Nucleus accumbens (tissue), 56 donors: ENCODE results near the gene ITGB8.
A peak's percentile ranks its signal among the peaks of the same experiment; 100 is the strongest.
"Not testable (repeated sequence)": the region's sequence is repeated elsewhere in the genome, so short reads cannot be mapped to it uniquely, and the experiment has no call there.

ENCODE experiments used
- DNase-seq, 56 donors: peaks; one replicate each; lab custom pipeline; 2025; lab: John Stamatoyannopoulos, UW

Gene ITGB8

DNA sequence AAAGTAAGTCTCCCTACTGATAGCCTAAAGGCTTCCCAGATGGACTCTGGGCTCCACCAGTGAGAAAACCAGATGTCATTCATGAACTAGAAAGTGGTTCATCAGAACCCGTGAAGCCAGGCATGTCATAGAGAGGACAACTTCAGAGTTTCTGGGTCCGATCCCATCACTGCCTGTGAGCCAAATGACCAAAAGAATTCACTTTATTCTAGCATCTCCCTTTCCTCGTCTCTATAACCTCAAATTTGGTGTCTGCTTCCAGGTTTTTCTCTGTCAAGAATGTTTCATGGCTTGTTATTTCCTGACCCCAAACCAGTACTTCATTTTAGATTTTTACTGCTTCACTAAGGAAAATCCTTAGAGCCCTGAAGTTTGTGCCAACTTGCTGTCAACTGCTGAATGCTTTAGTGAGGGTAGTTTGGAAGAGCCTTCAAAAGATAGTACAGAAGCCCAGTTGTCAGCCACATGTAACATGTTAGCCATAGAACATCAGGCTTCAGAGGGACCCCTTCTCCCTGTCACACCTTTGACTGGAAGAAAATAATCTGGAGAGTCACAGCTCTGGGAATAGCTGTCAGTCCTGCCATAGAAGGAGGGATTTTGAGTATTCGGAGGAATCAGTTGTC is 34.0 kb downstream of the ITGB8 start:
- no peak for DNase-seq

DNA sequence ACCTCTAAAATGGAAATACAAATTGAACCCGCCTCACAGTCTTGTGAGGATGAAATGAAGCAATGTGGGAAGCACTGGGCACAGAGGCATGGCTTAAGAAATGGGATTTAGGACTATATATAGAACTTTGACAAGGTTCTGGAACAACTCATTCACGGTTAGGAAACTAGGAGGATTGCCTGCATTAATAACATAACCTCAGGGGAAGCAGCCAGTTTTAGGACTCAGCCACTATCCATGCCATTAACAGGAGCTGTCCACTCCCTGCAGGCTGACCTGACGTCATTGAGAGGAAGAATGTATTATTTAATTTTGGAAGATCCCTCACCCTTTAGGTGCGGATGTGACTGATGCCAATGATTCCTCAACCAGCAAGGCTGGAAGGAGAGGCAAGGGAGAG is 34.8 kb downstream of the ITGB8 start:
- DNase-seq = no peak

DNA sequence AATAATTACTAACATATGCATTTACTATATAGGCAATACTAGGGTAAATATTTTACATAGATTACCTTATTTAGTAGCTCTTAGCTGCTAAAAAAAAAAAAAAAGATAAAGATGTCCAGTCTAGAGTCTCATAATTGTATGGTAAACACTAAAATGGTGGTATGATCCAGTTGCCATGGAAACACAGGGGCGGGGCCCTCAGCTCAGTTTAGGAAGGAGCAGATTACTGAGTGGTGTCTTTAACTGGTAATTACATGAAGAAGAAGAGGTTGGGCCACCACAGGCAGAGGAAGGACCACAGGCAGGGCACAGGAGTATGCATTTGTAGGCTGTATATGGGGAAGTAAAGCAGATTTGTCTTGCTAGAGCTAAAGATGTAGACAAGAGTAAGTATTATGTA is 43.7 kb downstream of the ITGB8 start:
- no peak for DNase-seq

DNA sequence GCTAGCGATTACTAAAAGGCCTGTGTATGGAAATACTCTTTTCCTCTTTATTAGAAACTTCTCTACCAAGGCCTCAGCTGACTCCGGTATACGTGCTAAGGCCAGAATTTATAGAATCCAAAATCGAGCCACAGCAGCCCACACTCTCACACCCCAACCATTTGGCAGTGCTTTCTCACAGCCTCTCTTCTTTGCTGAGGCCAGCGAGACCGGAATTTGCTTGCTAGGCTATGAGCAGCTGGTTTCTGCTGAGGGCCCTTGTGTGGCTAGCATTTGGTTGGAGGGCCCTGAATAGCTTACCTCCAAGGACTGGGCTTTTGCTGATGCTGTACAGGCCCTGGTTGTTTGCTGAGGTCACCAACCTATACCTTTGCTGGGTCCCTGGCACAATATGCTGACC is 46.1 kb downstream of the ITGB8 start:
- DNase-seq = no peak

DNA sequence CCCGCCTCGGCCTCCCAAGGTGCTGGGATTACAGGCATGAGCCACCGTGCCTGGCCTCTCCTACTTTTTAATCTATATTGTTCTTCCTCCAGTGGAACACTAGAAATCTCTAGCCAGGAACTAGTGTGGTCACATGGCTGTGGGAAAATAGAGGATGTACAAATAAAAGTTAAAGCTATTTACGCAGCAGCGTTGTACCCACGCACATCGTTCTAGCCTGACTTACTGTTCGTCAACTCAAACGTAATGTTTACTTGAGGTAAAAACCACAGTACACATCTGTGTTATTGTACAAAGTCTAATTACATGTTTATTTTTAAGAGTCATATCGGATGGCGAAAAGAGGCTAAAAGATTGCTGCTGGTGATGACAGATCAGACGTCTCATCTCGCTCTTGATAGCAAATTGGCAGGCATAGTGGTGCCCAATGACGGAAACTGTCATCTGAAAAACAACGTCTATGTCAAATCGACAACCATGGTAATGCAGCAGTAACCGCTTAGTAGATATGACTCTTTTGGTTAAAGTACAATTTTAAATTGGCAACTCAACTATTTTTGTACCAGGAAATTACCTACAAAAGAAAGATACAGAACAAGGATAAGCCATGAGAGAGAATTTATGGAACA is 50.8 kb downstream of the ITGB8 start:
- DNase-seq = no peak

DNA sequence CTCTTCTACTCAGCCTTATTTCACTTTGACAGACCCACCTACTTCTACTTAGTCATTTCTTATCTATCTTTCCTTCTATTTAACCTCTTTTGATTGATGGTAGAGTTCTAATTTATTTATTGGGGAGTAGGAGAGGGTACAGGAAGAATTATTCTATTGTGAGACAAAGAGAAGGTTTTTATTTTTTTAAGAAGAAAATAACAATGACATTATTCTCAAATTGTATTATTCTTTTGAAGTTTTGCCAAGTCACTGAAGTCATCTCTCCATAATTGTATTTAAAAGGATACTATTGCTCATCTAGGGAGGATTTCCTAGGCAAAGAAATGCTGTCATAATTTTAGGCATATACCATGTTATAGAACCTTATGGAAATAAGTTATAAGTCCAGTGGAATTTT is 52.7 kb downstream of the ITGB8 start:
- no peak for DNase-seq

DNA sequence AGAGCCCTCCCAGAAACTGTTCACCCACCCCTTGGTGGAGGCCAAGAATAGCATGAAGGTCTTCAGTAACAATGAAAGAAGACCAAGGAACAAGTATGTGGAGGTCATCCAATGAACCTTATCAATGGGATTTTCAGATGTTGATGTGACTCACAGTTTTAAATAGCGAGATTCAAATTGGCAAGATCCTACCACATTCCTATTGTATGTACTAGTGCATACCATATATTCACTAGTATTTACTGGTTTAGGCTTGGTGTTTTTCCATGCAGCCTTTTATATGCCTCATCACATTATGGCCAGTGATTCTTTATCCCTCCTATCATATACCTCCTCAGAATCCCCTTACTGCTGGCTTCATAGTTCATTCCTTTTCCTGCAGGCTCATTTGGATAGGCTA is 54.4 kb downstream of the ITGB8 start:
- DNase-seq = no peak

DNA sequence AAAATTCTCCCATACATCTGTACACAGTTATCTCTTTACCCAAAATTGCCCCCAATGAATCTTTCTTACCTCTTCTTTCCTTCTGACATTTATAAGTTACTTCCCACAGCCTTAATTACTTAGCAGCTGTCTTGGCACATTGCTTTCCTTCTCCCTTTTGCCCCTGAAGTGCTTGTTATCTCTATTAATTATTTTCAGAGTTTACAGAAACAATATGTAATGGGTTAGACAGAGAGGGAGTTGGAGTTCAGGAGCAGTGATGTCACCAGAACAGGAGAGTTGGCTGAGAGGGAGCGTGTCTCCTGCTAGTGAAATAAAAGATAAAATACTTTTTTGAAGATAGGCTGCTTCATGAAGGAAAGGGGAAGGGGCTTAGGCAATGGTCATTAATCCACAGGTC is 57.4 kb downstream of the ITGB8 start:
- DNase-seq = no peak

DNA sequence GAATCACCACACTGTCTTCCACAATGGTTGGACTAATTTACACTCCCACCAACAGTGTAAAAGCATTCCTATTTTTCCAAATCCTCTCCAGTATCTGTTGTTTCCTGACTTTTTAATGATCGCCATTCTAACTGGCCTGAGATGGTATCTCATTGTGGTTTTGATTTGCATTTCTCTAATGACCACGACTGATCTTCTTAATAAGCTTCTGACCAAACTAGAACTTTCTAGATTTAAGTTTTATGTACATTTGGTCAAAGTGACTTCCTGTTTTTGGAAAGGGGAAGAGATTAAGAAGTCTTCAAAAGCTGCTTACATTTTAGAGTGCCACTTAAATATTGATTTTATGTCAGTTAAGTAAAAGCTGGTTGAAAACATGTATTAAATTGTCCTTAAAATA is 58.5 kb downstream of the ITGB8 start:
- not testable (repeated sequence) for DNase-seq

DNA sequence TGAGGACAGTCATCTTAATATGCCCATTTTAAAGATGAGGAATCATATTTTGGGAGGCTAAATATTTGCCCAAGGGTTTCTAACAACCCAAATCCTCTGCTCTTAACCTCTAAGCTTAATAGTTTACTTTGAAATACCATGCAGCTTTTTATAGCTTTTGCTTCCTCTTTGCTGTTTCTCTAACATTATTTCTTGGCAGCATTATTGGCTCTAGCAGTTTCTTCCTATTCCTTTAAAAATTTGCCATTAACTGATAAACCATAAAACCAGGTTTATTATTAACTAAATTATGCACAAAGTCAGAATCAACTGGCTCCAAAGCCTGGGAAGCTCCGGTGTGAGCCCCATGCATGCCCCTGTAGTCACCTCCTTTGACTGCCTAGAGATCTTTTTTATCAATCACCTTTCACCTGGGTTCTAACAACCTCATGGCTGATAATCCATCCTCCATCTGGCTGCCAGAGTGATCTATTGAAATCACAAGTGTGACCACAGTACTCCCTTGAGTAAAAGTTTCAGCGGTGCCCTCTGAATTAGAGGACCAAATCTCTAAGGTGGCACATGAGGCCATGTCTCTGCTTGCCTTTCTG is 62.4 kb downstream of the ITGB8 start:
- no peak for DNase-seq

DNA sequence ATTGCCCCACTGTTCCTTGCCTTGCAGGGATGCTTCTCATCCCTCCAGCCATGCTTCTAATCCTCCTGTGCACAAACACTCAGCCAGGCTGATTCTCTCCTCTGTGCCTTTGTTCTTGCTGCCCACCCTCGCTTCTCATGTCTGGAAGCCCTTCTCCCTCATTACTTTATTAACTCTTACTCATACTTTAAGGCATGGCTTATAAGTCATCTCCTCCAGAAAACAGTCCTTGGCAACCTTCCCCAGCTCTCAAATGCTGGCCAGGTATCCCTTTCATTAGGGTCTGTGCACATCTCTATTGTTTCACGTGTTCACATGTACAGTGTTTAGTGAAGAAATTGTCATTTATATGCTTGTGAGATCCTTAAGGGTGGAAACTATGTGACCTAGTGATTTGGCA is 62.9 kb downstream of the ITGB8 start:
- DNase-seq = no peak

DNA sequence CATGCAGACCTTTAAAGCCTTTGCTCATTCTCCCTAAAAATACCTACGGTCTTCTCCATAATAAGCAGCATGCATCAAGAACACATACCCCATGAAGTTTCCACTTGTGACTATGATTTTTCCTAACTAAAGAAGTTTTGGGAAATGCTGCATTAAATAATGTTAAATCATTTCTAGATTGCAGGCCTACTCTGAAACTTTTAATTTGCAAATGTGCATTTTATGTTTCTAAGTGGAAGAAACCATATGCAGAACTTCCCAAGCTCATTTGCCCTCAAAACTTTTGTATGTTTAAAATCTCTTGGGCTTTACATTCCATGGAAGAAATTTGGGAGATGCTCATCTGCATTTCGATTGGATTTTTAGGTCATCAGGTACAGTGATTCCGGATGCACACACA is 63.6 kb downstream of the ITGB8 start:
- DNase-seq = no peak

DNA sequence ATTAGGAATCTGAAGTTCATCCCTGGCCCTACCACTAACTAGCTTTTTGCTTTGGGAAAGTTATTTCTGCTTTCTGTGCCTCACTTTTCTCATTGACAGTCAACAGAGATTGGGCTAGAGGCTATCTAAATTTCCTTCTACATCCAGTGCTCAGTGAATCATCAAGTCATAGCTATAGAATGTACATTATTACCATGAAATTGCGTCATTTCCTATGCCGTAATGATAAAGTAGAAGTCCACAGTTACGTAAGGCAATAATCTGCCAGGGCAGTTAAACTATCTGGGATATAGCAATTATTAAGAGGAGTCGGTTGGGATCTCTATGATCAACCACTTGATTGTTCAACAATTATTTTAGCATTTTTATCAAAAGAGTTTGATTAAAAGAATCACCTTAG is 64.4 kb downstream of the ITGB8 start:
- DNase-seq = no peak

DNA sequence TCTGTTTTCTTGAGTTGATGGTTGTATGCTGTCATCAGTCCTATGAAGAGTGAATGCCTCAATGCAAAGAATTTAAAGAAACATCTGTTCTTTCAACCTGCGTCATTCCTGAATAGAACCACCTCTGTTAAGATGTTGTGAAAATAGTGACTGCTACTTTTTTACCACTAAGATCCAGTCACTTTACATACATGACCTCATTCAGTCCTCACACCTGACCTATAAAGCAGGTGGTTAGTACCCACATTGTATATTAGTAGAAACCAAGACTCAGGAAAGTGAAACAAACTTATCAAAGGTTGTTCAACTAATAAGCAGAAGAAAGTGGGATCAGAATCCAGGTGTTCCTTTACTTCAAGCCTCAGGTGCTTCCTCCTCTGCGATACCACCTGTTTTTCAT is 64.8 kb downstream of the ITGB8 start:
- DNase-seq = no peak

DNA sequence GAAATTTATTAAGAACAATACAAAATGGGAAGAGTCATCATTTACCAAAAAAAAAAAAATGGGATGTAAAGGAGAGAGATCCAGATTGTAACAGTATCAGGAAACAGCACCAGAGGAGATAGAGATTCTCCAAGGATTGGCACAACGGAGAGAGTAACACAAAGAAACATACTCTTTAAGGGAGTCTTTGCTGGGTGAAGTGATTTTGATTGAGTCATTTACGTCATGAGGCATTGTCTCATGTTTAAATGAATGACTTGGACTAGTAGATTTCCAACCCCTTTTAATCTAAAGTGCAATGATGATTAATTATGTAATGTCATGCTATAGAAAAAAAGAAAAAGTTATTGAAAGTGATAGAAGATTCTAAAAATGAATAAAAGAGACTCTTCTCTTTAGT is 68.8 kb downstream of the ITGB8 start:
- no peak for DNase-seq

DNA sequence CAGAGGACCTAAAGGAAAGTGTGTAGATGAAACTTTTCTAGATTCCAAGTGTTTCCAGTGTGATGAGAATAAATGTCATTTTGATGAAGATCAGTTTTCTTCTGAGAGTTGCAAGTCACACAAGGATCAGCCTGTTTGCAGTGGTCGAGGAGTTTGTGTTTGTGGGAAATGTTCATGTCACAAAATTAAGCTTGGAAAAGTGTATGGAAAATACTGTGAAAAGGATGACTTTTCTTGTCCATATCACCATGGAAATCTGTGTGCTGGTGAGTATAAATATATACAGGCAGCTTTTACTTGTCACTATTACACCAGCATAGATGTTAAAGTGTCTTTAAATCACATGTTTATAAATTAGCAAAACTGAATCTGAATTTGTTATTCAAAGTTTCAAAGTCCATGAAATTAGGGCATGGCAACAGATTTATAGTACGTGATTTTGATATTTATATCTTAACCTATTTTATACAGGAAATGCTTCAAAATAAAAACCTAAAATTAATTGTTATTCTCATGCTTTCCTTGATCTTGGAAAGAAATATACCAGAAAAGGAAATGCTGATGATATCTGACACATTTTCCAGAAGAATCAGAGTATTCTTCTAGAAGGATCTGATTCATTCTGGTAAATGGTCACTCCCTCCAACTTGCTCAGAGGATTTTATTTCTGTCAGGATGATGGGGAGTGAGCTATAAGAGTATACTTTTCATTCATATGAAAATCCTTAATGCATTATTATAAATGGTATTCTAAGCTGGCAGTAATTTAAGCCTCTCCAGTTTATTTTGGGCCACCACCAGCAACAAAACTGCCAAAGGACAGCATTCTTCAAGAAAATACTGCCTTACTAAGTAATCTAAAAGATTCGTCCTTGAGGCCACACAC is 71.4 kb downstream of the ITGB8 start:
- DNase-seq = no peak

DNA sequence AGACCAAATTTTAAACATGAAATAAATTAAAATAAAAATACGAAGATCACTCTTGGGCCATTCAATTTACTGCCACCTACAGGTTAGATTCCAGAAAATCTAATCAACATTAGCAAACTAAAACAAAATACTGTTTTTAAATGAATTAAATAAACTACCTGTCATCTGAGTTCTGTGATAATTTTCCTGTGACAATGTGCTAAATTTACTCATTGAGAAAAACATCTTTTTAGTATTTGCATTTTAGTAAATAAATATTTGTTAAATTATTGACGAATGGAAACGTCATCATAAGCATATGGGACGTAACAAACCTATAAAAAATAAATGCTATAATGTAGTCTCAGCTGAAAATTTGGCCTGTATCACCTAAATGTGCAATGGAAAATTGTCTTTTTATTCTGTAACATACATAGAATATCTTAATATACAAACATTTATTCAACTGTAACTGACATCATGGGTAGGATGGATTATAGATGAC is 72.1 kb downstream of the ITGB8 start:
- DNase-seq = no peak

DNA sequence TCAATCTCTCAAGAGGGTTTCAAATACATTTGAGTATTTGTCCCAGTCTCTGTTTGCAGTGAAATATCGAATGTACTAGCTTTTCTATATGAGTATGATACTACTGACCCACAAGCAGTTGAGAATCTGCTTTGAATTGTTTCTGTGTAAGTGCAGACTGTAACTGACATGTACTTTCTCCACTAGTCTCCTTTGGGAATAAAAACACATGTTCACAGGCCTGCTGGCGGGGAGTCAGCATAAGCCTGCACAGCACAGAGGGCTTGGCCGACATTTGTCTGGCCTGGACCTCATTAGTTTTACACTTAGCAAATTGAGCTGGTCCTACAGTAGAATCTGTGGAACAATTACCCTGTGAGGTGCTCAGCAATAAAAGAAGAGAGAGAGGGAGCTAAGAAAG is 72.6 kb downstream of the ITGB8 start:
- peak in 1 of 56 donors; percentile 1 for DNase-seq

DNA sequence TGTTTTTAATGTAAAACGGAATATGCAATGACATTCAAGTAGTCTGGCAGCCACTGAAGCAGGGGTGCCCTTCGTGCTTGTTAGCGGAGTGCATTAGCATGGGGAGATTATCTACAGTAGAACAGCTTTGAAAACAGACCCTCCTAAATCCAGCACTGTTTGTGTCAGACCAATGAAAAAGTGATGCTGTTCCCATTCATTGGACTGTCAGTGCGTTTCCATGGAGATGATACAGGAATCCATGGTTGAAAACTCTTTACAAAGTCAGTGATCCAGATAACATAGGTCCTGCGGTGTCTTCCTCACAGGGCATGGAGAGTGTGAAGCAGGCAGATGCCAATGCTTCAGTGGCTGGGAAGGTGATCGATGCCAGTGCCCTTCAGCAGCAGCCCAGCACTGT is 73.6 kb downstream of the ITGB8 start:
- no peak for DNase-seq

DNA sequence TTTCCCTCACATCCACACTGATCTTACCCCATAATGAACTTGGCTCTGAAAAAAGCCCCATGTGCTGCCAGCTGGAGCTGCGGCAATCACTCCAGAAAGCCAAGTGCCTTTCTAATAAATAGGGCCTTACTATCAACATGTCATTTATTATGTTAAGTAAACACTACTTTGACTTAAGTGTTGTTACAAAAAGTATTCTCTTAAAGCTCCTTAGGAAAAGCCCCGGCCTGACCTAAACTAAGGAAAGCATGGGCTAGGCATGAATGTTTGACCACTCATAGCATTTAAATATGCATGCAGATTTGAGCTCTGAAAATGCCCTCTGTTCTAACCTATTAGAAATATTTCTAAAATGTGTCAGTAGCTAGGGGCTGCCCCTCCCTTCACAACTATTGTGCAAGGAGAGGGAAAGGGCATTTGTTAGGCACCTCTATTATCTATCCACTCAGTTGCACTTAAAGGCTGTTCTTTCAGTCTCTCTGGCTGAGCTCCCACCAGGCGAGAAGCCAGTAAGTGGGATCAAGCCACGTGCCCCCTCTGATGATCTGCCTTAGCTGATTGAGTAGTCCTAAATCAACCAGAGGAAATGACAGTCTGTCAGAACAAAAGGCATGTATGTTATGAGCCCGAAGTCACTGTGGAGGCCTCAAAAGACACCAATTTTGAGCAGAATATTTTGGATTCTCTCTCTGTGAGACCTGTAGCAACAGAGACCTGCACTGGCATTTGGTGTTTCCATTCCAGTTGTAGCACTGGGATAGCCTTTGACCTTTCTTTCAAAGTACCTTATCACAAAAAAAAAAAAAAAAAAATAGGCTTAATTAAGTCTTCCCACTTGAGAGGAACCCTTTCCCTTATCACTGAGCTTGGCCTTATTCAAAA is 77.1 kb downstream of the ITGB8 start:
- DNase-seq = peak in 4 of 56 donors; percentile 3 to 64 (median 13)
